Measurements from ENCODE around the gene CLNK.

The CLNK gene

DNA sequence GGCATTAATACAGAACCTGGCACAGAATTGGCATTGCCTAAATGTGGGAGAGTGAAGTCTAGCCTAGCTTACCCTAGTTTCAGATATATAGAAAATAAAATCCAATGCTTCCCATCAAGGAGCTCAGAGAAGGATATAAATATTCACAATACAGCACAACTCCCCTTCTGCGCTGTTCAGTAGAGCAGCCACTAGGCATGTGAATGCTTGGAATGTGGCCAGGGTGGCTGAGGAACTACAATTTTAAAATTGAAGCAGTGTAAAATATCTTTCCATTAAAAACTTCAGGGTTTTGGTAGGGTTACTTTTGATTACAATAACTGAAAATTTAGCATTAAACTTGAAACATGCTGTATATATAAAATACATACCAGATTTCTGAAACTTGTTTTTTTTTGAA, 246.8 kb downstream of the CLNK start:
- no peak for DNase-seq

Data from DMS153 (cell line).